Kidney epithelial cell (primary cell): ENCODE data around the gene TMEM218. TPM values are rescaled to one million over a fixed set of nuclear protein-coding genes. Genes with fewer than 3 reads are reported as not detected.

Experiments
- DNase-seq: peaks from one replicate; pipeline ENCODE4 v3.0.0-alpha.2; 2010; ENCODE audit warnings: low read depth
- H3K27me3 ChIP-seq: 2 replicates; pipeline ENCODE4 v1.6.0; 2011; ENCODE audit warnings: low read length; ENCODE audit not compliant: control insufficient read depth, insufficient read depth
- H3K36me3 ChIP-seq: 2 replicates; pipeline ENCODE4 v1.5.1; 2011; ENCODE audit warnings: low read length; ENCODE audit not compliant: control insufficient read depth, insufficient read depth
- H3K4me3 ChIP-seq: 2 replicates; pipeline ENCODE4 v1.5.1; 2011; ENCODE audit warnings: low read depth, mild to moderate bottlenecking, control low read depth, low read length
- CTCF ChIP-seq: IDR thresholded peaks from 2 replicates; pipeline ENCODE4 v1.5.1; 2011; ENCODE audit warnings: mild to moderate bottlenecking, moderate library complexity, low read length, control low read depth, inconsistent platforms; ENCODE audit not compliant: insufficient read depth, poor library complexity, severe bottlenecking
- total RNA-seq: library from RNA; depleted of rRNA; stranded (reverse); fragments of >200 nt; gene quantifications from 2 replicates; pipeline ENCODE4 v1.2.3, GENCODE V29; 2015

The TMEM218 gene
- total RNA-seq, 1 donor from 2014 or later, result 19.6 TPM

- no peak for DNase-seq
- TF ChIP-seq CTCF, result no peak
- H3K27me3 ChIP-seq, result no peaks in the 10 kb centered on the region
Observed at GRCh38 chr11:125088123-125088522, 23.3 kb downstream of the TMEM218 start.

GRCh38 chr11:125086633-125087296 lies 24.7 kb downstream of the TMEM218 start:
- no peak for DNase-seq

More at GRCh38 chr11:125088123-125088522, 23.3 kb downstream of the TMEM218 start:
- no peaks in the 10 kb centered on the region for H3K36me3 ChIP-seq
- H3K4me3 ChIP-seq, result no peak overlapping the region

GRCh38 chr11:125085301-125086081 lies 25.9 kb downstream of the TMEM218 start:
- no peak for TF ChIP-seq CTCF
- no peaks in the 10 kb centered on the region for H3K27me3 ChIP-seq
- DNase-seq, result no peak
- no peak overlapping the region for H3K4me3 ChIP-seq
- H3K36me3 ChIP-seq, result no peaks in the 10 kb centered on the region

More at GRCh38 chr11:125086633-125087296, 24.7 kb downstream of the TMEM218 start:
- Histone ChIP-seq H3K4me3 (no peak overlapping the region), H3K27me3 (no peaks in the 10 kb centered on the region), H3K36me3 (no peaks in the 10 kb centered on the region)
- no peak for TF ChIP-seq CTCF

GRCh38 chr11:125084761-125085231 lies 26.6 kb downstream of the TMEM218 start:
- no peak for TF ChIP-seq CTCF
- no peak for DNase-seq

GRCh38 chr11:125084057-125084416 lies 27.4 kb downstream of the TMEM218 start:
- DNase-seq, result no peak
- no peaks in the 10 kb centered on the region for H3K27me3 ChIP-seq
- H3K36me3 ChIP-seq, result no peaks in the 10 kb centered on the region
- TF ChIP-seq CTCF, result no peak
- H3K4me3 ChIP-seq, result no peak overlapping the region

More at GRCh38 chr11:125084761-125085231, 26.6 kb downstream of the TMEM218 start:
- Histone ChIP-seq H3K4me3 (no peak overlapping the region), H3K36me3 (no peaks in the 10 kb centered on the region), H3K27me3 (no peaks in the 10 kb centered on the region)
